Endothelial cell of umbilical vein (primary cell): ENCODE measurements around the gene BCL3. TPM values are rescaled to one million over a fixed set of nuclear protein-coding genes. Genes with fewer than 3 reads are reported as not detected.

ENCODE experiments used
- BruUV-seq: library from RNA; stranded (reverse); fragments of 400-500 nt; replicated peaks from 2 replicates; lab custom pipeline; 2021; lab: Mats Ljungman, UMichigan
- CTCF ChIA-PET: fragments of 300-600, 350-600 bp; sonication (Branson Sonifier 250); formaldehyde crosslinking; loops from one replicate; lab custom pipeline; 2021; ENCODE audit warnings: antibody characterized with exemption, inconsistent platforms; lab: Charles Lee
- POLR2A ChIA-PET: fragments of 300-600, 350-600 bp; sonication (Branson Sonifier 250); formaldehyde crosslinking; loops from one replicate; lab custom pipeline; 2021; ENCODE audit warnings: antibody characterized with exemption, inconsistent platforms; lab: Charles Lee
- DNase-seq: peaks from one replicate; pipeline ENCODE4 v3.0.0-alpha.2; 2011; ENCODE audit warnings: low read depth, low spot score
- FAIRE-seq: peaks from 2 replicates; lab custom pipeline; 2011; peaks lifted over from hg19 to GRCh38; lab: Jason Lieb, UNC
- H2AFZ ChIP-seq: 2 replicates; pipeline ENCODE4 v1.6.0; 2012; ENCODE audit warnings: low read depth, low read length, control low read depth, inconsistent platforms
- H3K27ac ChIP-seq: 2 replicates; pipeline ENCODE4 v1.5.1; 2011; ENCODE audit warnings: low read depth, mild to moderate bottlenecking, control low read depth, low read length, moderate library complexity; ENCODE audit not compliant: insufficient read depth
- H3K27me3 ChIP-seq, 2 experiments: 2 replicates each; pipeline versions ENCODE4 v1.6.0 to v1.6.1; 2011; ENCODE audit warnings: low read length in 2 of 2, mixed read lengths in 1 of 2; ENCODE audit not compliant: control insufficient read depth in 2 of 2, insufficient read depth in 2 of 2
- H3K36me3 ChIP-seq, 2 experiments: 2 replicates in 1 of 2; 3 replicates in 1 of 2; pipeline ENCODE4 v1.5.1; 2011; ENCODE audit warnings: low read length in 2 of 2, mild to moderate bottlenecking in 1 of 2, moderate library complexity in 1 of 2; ENCODE audit not compliant: control insufficient read depth in 2 of 2, insufficient read depth in 2 of 2; ENCODE audit errors: extremely low read depth in 1 of 2
- H3K4me1 ChIP-seq: 3 replicates; pipeline ENCODE4 v1.5.1; 2011; ENCODE audit warnings: mild to moderate bottlenecking, low read length; ENCODE audit not compliant: control insufficient read depth, insufficient read depth; ENCODE audit errors: extremely low read depth
- H3K4me2 ChIP-seq: 2 replicates; pipeline ENCODE4 v1.6.1; 2011; ENCODE audit warnings: low read length, control low read depth, mixed read lengths; ENCODE audit not compliant: insufficient read depth
- H3K4me3 ChIP-seq, 3 experiments: fragments of 200-600 bp in 1 of 3; sonication (generic), shearing (Covaris generic) in 1 of 3; replicated peaks in 1 of 3; 2 replicates each; pipeline ENCODE4 v1.5.1; 2011 to 2016; ENCODE audit warnings: control low read depth in 3 of 3, low read length in 3 of 3, mild to moderate bottlenecking in 2 of 3, inconsistent platforms in 1 of 3, low read depth in 1 of 3, moderate library complexity in 1 of 3; ENCODE audit not compliant: insufficient read depth in 1 of 3
- H3K79me2 ChIP-seq: 2 replicates; pipeline ENCODE4 v1.6.0; 2012; ENCODE audit warnings: low read length, inconsistent platforms; ENCODE audit not compliant: control insufficient read depth, insufficient read depth
- H3K9ac ChIP-seq: replicated peaks from 2 replicates; pipeline ENCODE3; 2011; ENCODE audit warnings: low read length, control low read depth; ENCODE audit not compliant: insufficient read depth; ENCODE audit errors: extremely low read depth
- H3K9me1 ChIP-seq: replicated peaks from 3 replicates; pipeline ENCODE4 v1.6.0; 2011; ENCODE audit warnings: mild to moderate bottlenecking, low read length; ENCODE audit not compliant: control insufficient read depth, insufficient read depth; ENCODE audit errors: extremely low read depth
- H3K9me3 ChIP-seq: replicated peaks from 2 replicates; pipeline ENCODE4 v1.5.1; 2012; ENCODE audit warnings: low read length, inconsistent platforms; ENCODE audit not compliant: control insufficient read depth, insufficient read depth
- H4K20me1 ChIP-seq: replicated peaks from 2 replicates; pipeline ENCODE3; 2011; ENCODE audit warnings: mild to moderate bottlenecking, low read length; ENCODE audit not compliant: control insufficient read depth, insufficient read depth; ENCODE audit errors: extremely low read depth
- CTCF ChIP-seq, 2 donors: IDR thresholded peaks; 1 replicate in 1 of 2; 2 replicates in 1 of 2; pipeline ENCODE4 v1.5.1; 2011; ENCODE audit warnings: low read length in 2 of 2, mild to moderate bottlenecking in 2 of 2, moderate library complexity in 2 of 2, control low read depth in 1 of 2, inconsistent platforms in 1 of 2, low read depth in 1 of 2; ENCODE audit not compliant: insufficient read depth in 1 of 2; ENCODE audit errors: extremely low read depth in 1 of 2
- EZH2 ChIP-seq: IDR thresholded peaks from 2 replicates; pipeline ENCODE4 v1.6.1; 2012; ENCODE audit warnings: borderline replicate concordance, low read depth, mild to moderate bottlenecking, moderate library complexity, low read length, inconsistent platforms; ENCODE audit not compliant: severe bottlenecking
- FOS ChIP-seq: IDR thresholded peaks from 2 replicates; pipeline ENCODE4 v1.6.1; 2011; ENCODE audit warnings: mild to moderate bottlenecking, low read length, moderate library complexity, borderline replicate concordance; ENCODE audit not compliant: insufficient read depth
- GATA2 ChIP-seq: IDR thresholded peaks from 2 replicates; pipeline ENCODE4 v1.7.0; 2011; ENCODE audit warnings: low read depth, mild to moderate bottlenecking, moderate library complexity, mixed read lengths, low read length; ENCODE audit not compliant: insufficient read length, insufficient read depth
- JUN ChIP-seq: IDR thresholded peaks from 2 replicates; pipeline ENCODE4 v1.6.1; 2011; ENCODE audit warnings: borderline replicate concordance, low read depth; ENCODE audit not compliant: insufficient read length, insufficient read depth
- MAX ChIP-seq: IDR thresholded peaks from 2 replicates; pipeline ENCODE4 v1.6.1; 2011; ENCODE audit not compliant: insufficient read depth, insufficient read length
- MYC ChIP-seq: IDR thresholded peaks from one replicate; pipeline ENCODE4 v1.6.1; 2011; ENCODE audit warnings: mild to moderate bottlenecking, low read depth, low read length
- POLR2A ChIP-seq: IDR thresholded peaks from 2 replicates; pipeline ENCODE4 v1.6.1; 2012; ENCODE audit warnings: low read depth, mild to moderate bottlenecking, control low read depth, low read length
- POLR2AphosphoS5 ChIP-seq: IDR thresholded peaks from 2 replicates; pipeline ENCODE4 v1.6.1; 2012; ENCODE audit warnings: low read depth, mild to moderate bottlenecking, control low read depth, low read length, moderate library complexity; ENCODE audit not compliant: insufficient read depth
- dilution Hi-C: fragments of 300-500 bp; cut with MboI; formaldehyde crosslinking; loops from one replicate; pipeline ENCODE4 v1.15.0; 2019; ENCODE audit warnings: low sequenced_read_pairs; ENCODE audit not compliant: extremely low pct_ligation_motif_present
- intact Hi-C: fragments of 100-400 bp; cut with micrococcal nuclease; formaldehyde crosslinking; loops from one replicate; pipeline ENCODE4 v1.10.0; 2022
- polyA plus RNA-seq, 4 experiments: library from polyadenylated mRNA; depleted of rRNA in 3 of 4; stranded (reverse) in 3 of 4; unstranded in 1 of 4; fragments of >200 nt; gene quantifications; 2 replicates each; pipeline versions ENCODE4 v1.2.1 to v1.2.3, GENCODE V29; 2011 to 2012; ENCODE audit warnings: missing spikeins in 1 of 4
- total RNA-seq: library from RNA; stranded (reverse); gene quantifications from 2 replicates; pipeline ENCODE4 v1.2.3, GENCODE V29; 2021

BCL3 gene
- total and polyA plus RNA-seq, 2 donors (not counting 3 experiments of a cell fraction or from before 2014, with no cell fraction given): 11.0 to 26.9 TPM

GRCh38 chr19:44757057-44757734 lies 8.7 kb downstream of the BCL3 start:
- TF ChIP-seq CTCF (IDR thresholded peaks at IDR 0.05; ENCODE audit: extremely low read depth in 1 of 2, insufficient read depth in 1 of 2, low read depth in 1 of 2, low read length in 2 of 2) (no peak), POLR2A (no peak), EZH2 (no peak), MAX (no peak), GATA2 (no peak), POLR2AphosphoS5 (no peak), MYC (no peak), FOS (no peak), JUN (no peak)
- H3K4me3 ChIP-seq: peak overlapping the region in 1 of 3 experiments; percentile 9
- no peaks in the 10 kb centered on the region for H3K9me3 ChIP-seq
- no peak overlapping the region for H3K27ac ChIP-seq
- ChIA-PET CTCF (interaction anchor here (1.2 to 2.5 kb wide), 11 partner anchors 8 to 72 kb away, joined by 3 to 82 read pairs (median 7); no protein-coding TSS in a partner anchor), POLR2A (interaction anchor here (0.7 kb wide), 1 partner anchor 12 kb away, joined by 3 read pairs; no protein-coding TSS in a partner anchor)
- peak overlapping the region; percentile 50 for H3K4me2 ChIP-seq
- intact Hi-C loops: loop anchor here (5.0 kb wide), 1 partner anchor 70 kb away; no protein-coding TSS in a partner anchor
- H3K27me3 ChIP-seq: no peaks in the 10 kb centered on the region
- FAIRE-seq (peak; percentile 66), DNase-seq (no peak)
- peaks cover 0 to 16% of the 10 kb centered on the region in 2 experiments for H3K36me3 ChIP-seq
- peaks cover 3% of the 10 kb centered on the region for H3K79me2 ChIP-seq
- no peaks in the 10 kb centered on the region for H4K20me1 ChIP-seq
- H3K9ac ChIP-seq: no peak overlapping the region
- dilution Hi-C loops: no loop called here
- no TSS peak for BruUV-seq
- peaks cover 40% of the 10 kb centered on the region for H3K4me1 ChIP-seq
- H2AFZ ChIP-seq: no peak overlapping the region
- no peaks in the 10 kb centered on the region for H3K9me1 ChIP-seq
